Omental fat pad (tissue), 4 donors: ENCODE measurements around the gene RASAL2. TPM values are rescaled to one million over a fixed set of nuclear protein-coding genes. Genes with fewer than 3 reads are reported as not detected.
A peak's percentile ranks its signal among the peaks of the same experiment; 100 is the strongest.

Source experiments
- ATAC-seq: fragments of 150-250 bp; one replicate; pipeline ENCODE4 v1.9.1; 2016; ENCODE audit warnings: mild to moderate bottlenecking, moderate library complexity; ENCODE audit not compliant: low FRiP score
- DNase-seq: peaks from one replicate; pipeline ENCODE4 v3.0.0-alpha.2; 2019; ENCODE audit warnings: low spot score
- total RNA-seq, 4 donors: library from RNA; depleted of rRNA; stranded (reverse); fragments of >200 nt; gene quantifications; one replicate each; pipeline ENCODE4 v1.1.0, GENCODE V29; 2016
- TF ChIP-seq, protein P1 (sequence below), 3 donors: fragments of 450-650 bp; IDR thresholded peaks; one replicate each; pipeline ENCODE4 v1.5.1; 2016 to 2017; ENCODE audit warnings: antibody characterized with exemption in 3 of 3, mild to moderate bottlenecking in 3 of 3, moderate library complexity in 2 of 3

Gene RASAL2
- total RNA-seq, 4 donors from 2014 or later = 13.5 to 52.3 (median 30.9) TPM

DNA sequence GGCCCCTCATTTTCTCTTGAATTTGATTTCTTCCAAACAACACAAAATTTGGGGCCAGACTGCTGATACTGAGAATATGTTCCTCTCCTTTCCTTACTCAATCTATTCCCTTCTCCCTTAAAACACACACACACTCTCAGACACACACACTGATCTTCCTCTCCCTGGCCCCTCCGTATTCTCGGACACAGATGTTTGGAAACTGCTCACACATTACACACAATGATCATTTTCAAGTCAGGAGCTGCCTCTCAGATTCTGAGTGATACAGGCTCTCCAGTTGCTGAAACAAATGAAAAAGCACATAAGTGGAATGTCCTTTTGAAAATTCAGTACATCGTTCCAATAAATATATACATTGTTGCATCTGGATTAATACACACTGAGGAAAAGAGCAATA is 241.5 kb downstream of the RASAL2 start:
- ATAC-seq (no peak), DNase-seq (no peak)
- TF ChIP-seq, protein P1, sequence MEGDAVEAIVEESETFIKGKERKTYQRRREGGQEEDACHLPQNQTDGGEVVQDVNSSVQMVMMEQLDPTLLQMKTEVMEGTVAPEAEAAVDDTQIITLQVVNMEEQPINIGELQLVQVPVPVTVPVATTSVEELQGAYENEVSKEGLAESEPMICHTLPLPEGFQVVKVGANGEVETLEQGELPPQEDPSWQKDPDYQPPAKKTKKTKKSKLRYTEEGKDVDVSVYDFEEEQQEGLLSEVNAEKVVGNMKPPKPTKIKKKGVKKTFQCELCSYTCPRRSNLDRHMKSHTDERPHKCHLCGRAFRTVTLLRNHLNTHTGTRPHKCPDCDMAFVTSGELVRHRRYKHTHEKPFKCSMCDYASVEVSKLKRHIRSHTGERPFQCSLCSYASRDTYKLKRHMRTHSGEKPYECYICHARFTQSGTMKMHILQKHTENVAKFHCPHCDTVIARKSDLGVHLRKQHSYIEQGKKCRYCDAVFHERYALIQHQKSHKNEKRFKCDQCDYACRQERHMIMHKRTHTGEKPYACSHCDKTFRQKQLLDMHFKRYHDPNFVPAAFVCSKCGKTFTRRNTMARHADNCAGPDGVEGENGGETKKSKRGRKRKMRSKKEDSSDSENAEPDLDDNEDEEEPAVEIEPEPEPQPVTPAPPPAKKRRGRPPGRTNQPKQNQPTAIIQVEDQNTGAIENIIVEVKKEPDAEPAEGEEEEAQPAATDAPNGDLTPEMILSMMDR (IDR thresholded peaks at IDR 0.05) = no peak

DNA sequence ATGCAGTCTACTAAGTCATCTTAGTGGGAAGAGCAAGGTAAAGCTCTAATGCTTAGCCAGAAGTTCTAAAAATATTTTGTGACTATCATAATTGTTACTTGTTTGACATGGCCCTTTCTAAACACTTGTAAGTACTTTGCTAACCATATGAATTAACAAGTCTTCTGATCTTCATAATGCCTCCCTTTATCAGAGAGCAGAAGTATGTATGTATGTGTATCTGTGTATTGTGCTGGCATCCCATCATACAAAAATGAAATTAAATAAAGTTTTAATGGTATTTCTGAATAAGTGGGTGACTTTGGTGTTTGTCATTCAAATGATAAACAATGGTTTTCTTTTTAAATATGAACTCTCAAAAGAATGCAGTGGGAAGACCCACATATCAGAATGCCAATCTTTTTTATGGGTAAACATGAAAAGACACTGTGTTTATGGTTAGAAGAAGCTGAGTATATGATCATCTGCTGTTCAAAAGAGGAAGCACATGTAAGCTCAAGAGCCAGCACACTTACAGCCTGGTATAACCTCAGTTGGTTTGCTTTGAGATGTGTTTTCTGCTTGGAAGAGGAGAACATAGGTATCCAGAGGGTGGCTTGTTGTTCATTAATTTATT is 243.3 kb downstream of the RASAL2 start:
- TF ChIP-seq, protein P1 (IDR thresholded peaks at IDR 0.05) = no peak
- ATAC-seq = no peak
- no peak for DNase-seq

DNA sequence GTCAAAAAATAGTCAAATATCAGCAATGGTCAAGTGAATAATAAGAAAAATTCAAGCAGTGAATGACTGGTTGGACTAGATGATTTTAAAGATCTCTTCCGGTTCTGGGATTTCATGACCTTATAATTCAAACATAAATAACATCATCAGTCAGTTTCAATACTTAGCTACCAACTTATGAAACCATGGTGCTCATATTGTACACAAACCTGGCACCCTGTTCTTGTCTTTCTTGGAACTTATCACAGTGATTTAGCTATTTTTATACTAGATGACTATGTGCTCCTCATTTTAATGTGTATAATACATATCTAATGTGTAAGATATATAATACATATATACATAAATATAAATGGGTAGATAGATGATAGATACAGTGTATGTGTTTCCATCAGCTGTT is 245.9 kb downstream of the RASAL2 start:
- DNase-seq (no peak), ATAC-seq (no peak)
- TF ChIP-seq, protein P1 (IDR thresholded peaks at IDR 0.05) = no peak

DNA sequence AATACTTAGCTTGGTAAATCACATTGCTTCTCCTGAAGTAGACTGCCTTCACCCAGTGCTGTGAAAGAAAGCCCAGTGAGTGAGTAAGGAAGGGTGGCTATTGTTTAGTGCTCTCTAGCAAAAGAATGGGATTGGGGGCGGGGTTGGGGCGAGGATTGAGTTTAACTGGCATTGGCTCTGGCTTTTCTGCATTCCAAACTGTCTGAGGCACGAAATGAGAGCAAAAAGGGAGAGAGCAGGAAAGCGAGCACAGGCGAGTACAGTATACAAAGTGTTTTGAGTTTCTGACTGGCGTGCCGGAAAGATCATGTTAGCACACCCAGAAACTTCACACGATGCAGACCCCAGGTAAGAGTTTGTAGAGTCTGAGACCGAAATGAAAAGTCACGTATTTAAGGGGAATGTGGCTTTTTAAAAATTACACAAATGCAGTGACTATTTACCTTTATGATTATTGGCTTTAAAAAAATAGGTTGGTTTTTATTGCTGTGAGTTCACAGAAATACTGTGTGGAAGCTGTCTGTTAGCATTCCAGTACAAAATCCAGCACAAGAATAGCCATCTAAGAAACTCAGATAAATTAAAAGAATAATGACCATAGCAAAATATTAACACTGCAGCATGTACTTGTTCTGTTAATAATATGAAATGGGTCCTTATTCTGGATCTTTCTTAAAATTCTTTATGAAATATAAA is 247.5 kb downstream of the RASAL2 start:
- ATAC-seq (peak; percentile 28), DNase-seq (no peak)
- TF ChIP-seq, protein P1 (IDR thresholded peaks at IDR 0.05) = no peak

DNA sequence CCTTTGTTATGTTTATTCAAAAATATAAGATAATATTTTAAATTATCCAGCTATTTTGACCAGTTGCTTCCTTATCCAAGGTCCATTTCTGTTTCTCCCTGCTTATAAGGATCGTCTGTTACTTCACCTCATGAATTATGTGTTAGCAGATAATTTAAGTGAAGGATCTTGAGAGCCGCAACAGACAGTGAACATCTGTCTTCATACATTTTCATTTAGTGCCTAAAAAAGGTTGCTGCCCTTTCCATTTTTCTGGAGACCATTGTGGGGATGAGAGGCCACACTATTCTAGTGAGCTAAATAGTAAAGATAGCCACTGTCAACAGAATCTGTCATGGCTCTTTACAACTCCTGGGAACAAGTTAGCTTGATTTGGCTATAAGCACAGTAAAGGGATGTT is 248.8 kb downstream of the RASAL2 start:
- TF ChIP-seq, protein P1 (IDR thresholded peaks at IDR 0.05) = no peak
- no peak for ATAC-seq
- DNase-seq = no peak

DNA sequence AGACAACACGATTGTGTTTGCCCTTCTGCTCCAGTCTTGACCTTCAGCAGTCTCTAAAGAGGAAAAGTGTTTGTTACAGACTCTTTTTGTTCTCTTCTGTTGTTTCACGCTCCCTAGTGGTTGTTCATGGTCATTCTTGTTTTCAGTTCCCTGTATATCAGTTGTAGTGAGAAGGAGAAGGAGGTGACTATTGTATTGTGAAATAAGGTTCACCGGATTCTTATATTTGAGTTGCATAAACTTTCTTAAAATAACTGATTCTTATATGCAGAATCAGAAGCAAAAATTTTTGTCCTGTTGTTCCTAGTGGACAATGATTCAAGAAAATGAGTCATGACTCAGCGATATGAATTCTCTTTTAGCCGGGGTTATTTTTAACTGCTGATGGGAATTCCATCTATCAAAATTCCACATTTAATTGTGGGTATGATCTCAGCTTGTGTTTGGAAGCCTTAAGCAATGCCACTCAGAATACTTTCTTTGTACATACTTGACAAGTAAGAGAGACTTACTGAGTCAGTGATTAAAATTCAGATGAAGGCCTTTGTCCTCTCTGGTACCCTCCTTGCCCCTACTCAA is 250.7 kb downstream of the RASAL2 start:
- TF ChIP-seq, protein P1 (IDR thresholded peaks at IDR 0.05) = no peak
- no peak for DNase-seq
- peak; percentile 89 for ATAC-seq
